Kidney (tissue), 14 donors: ENCODE data around the gene POMGNT1. TPM values are rescaled to one million over a fixed set of nuclear protein-coding genes. Genes with fewer than 3 reads are reported as not detected.
A peak's percentile ranks its signal among the peaks of the same experiment; 100 is the strongest.

Source experiments
- DNase-seq, 5 donors: peaks; one replicate each; pipeline ENCODE4 v3.0.0-alpha.2; 2013 to 2020
- FAIRE-seq: peaks from 2 replicates; lab custom pipeline; 2012; peaks lifted over from hg19 to GRCh38; lab: Jason Lieb, UNC
- H3K27ac ChIP-seq, 2 donors: one replicate each; pipeline ENCODE4 v1.7.0; 2013; ENCODE audit warnings: low read depth in 2 of 2, low read length in 2 of 2, inconsistent platforms in 1 of 2
- H3K27me3 ChIP-seq: one replicate; pipeline ENCODE4 v1.7.1; 2013; ENCODE audit warnings: low read length, inconsistent platforms; ENCODE audit not compliant: control insufficient read depth, insufficient read depth
- H3K36me3 ChIP-seq, 3 donors: one replicate each; pipeline versions ENCODE4 v1.7.0 to v1.7.1; 2013; ENCODE audit warnings: low read length in 3 of 3, control low read depth in 1 of 3, inconsistent platforms in 1 of 3; ENCODE audit not compliant: insufficient read depth in 3 of 3, control insufficient read depth in 2 of 3
- H3K4me1 ChIP-seq, 3 donors: one replicate each; pipeline versions ENCODE4 v1.7.0 to v1.7.1; 2013; ENCODE audit warnings: low read length in 3 of 3, inconsistent platforms in 1 of 3, low read depth in 1 of 3; ENCODE audit not compliant: control insufficient read depth in 2 of 3, insufficient read depth in 2 of 3
- H3K4me3 ChIP-seq, 3 donors: one replicate each; pipeline versions ENCODE4 v1.7.0 to v1.8.1; 2013; ENCODE audit warnings: low read length in 3 of 3, control low read depth in 1 of 3, inconsistent platforms in 1 of 3
- H3K9ac ChIP-seq, 3 donors: one replicate each; pipeline versions ENCODE4 v1.7.0 to v1.7.1; 2013; ENCODE audit warnings: low read length in 3 of 3, control low read depth in 1 of 3, inconsistent platforms in 1 of 3
- H3K9me3 ChIP-seq, 3 donors: one replicate each; pipeline versions ENCODE4 v1.7.0 to v1.7.1; 2013; ENCODE audit warnings: low read length in 3 of 3, control low read depth in 1 of 3, inconsistent platforms in 1 of 3; ENCODE audit not compliant: control insufficient read depth in 2 of 3, insufficient read depth in 1 of 3
- CTCF ChIP-seq: IDR thresholded peaks from 3 replicates; pipeline ENCODE4 v1.5.1; 2012; ENCODE audit warnings: mild to moderate bottlenecking, moderate library complexity, borderline replicate concordance; ENCODE audit not compliant: insufficient read depth; ENCODE audit errors: extremely low read depth
- intact Hi-C: fragments of 100-400 bp; cut with DNase I; formaldehyde crosslinking; loops from one replicate; pipeline ENCODE4 v1.11.1; 2022
- polyA plus RNA-seq: library from polyadenylated mRNA; stranded (reverse); fragments of 350-450 nt; fragmentation: Illumina TruSeq; extraction: RNeasy Lipid Tissue Mini Kit (QIAGEN cat#74804); gene quantifications from one replicate; pipeline ENCODE4 v1.2.3, GENCODE V29; 2014; ENCODE audit warnings: low read depth, low replicate concordance; ENCODE audit not compliant: insufficient read depth
- total RNA-seq: library from RNA; stranded (reverse); fragmentation: NEBNext Ultra II Directional; extraction: Animal tissue kit (Norgen Biotek cat#: 25700); gene quantifications from one replicate; pipeline ENCODE4 v1.2.1, GENCODE V29; 2021
- donor health status: control.
- donor health status: control.
- donor health status: control.
- donor health status: control.
- donor health status: control.
- donor health status: DM: yes; HTN: yes; CAD: no.
- donor health status: Normal renal cell carcinoma (clear cell type).

Gene POMGNT1
- total and polyA plus RNA-seq, 2 donors from 2014 or later: 65.1 to 129 TPM

- Histone ChIP-seq H3K4me3 (no peak overlapping the region), H3K4me1 (peaks cover 0 to 60% (median 39%) of the 10 kb centered on the region in 3 donors), H3K9me3 (no peaks in the 10 kb centered on the region), H3K9ac (peak overlapping the region in 1 of 3 donors; percentile 41), H3K36me3 (peaks cover 0 to 25% (median 4%) of the 10 kb centered on the region in 3 donors), H3K27me3 (no peaks in the 10 kb centered on the region), H3K27ac (peak overlapping the region; percentile 92 to 94)
- TF ChIP-seq CTCF: no peak
- intact Hi-C loops: no loop called here
- DNase-seq: peak in 2 of 5 donors; percentile 34 to 61
- FAIRE-seq: no peak
These were observed 12.2 kb downstream of the POMGNT1 start for GRCh38 chr1:46186076-46186475.

- H3K4me3 ChIP-seq: no peak overlapping the region
These were observed 13.1 kb downstream of the POMGNT1 start for GRCh38 chr1:46184920-46185658.

GRCh38 chr1:46183926-46184557 is 14.2 kb downstream of the POMGNT1 start:
- Histone ChIP-seq H3K9me3 (no peaks in the 10 kb centered on the region), H3K36me3 (peaks cover 0 to 11% (median 0%) of the 10 kb centered on the region in 3 donors), H3K27me3 (no peaks in the 10 kb centered on the region), H3K27ac (peak overlapping the region; percentile 92 to 94), H3K4me1 (peaks cover 2 to 64% (median 46%) of the 10 kb centered on the region in 3 donors), H3K9ac (peak overlapping the region in 2 of 3 donors; percentile 35 to 67), H3K4me3 (peak overlapping the region in 1 of 3 donors; percentile 3)
- intact Hi-C loops: loop anchor here (5.0 kb wide), 1 partner anchor 142 kb away; no protein-coding TSS in a partner anchor
- no peak for TF ChIP-seq CTCF
- DNase-seq: peak in 1 of 5 donors; percentile 28
- FAIRE-seq: no peak

More at GRCh38 chr1:46184920-46185658, 13.1 kb downstream of the POMGNT1 start:
- intact Hi-C loops: loop anchor here (5.0 kb wide), 1 partner anchor 143 kb away; no protein-coding TSS in a partner anchor
- peaks cover 0 to 17% (median 0%) of the 10 kb centered on the region in 3 donors for H3K36me3 ChIP-seq
- peaks cover 2 to 65% (median 42%) of the 10 kb centered on the region in 3 donors for H3K4me1 ChIP-seq
- no peaks in the 10 kb centered on the region for H3K9me3 ChIP-seq
- H3K27me3 ChIP-seq: no peaks in the 10 kb centered on the region
- peak in 1 of 5 donors; percentile 26 for DNase-seq
- FAIRE-seq: no peak
- peak overlapping the region; percentile 92 to 94 for H3K27ac ChIP-seq
- peak overlapping the region in 1 of 3 donors; percentile 41 for H3K9ac ChIP-seq
- TF ChIP-seq CTCF: no peak
